Neutrophil (primary cell): ENCODE data around the gene C6.
"Not testable (repeated sequence)": the region's sequence is repeated elsewhere in the genome, so short reads cannot be mapped to it uniquely, and the experiment has no call there.

ENCODE experiments used
- H3K27ac ChIP-seq: fragments of 200-600 bp; sonication (generic); 2 replicates; pipeline ENCODE4 v1.5.1; 2016; ENCODE audit warnings: mild to moderate bottlenecking, moderate library complexity
- H3K27me3 ChIP-seq: fragments of 200-600 bp; sonication (generic); 2 replicates; pipeline ENCODE4 v1.6.0; 2016; ENCODE audit warnings: mild to moderate bottlenecking
- H3K36me3 ChIP-seq: fragments of 200-600 bp; sonication (generic); 2 replicates; pipeline ENCODE4 v1.5.1; 2017
- H3K4me1 ChIP-seq, 2 experiments: fragments of 200-600 bp in 1 of 2; sonication (generic) in 1 of 2; 1 replicate in 1 of 2; 2 replicates in 1 of 2; pipeline versions ENCODE4 v1.5.1 to v1.6.1; 2013 to 2016; ENCODE audit warnings: low read depth in 1 of 2, low read length in 1 of 2, mild to moderate bottlenecking in 1 of 2, moderate library complexity in 1 of 2; ENCODE audit not compliant: control insufficient read depth in 1 of 2, insufficient read depth in 1 of 2
- H3K4me3 ChIP-seq, 2 experiments: fragments of 200-600 bp in 1 of 2; sonication (generic) in 1 of 2; 1 replicate in 1 of 2; 2 replicates in 1 of 2; pipeline ENCODE4 v1.5.1; 2013 to 2016; ENCODE audit warnings: low read depth in 1 of 2, low read length in 1 of 2, mild to moderate bottlenecking in 1 of 2, moderate library complexity in 1 of 2
- H3K9me3 ChIP-seq: fragments of 200-600 bp; sonication (generic); 2 replicates; pipeline ENCODE4 v1.5.1; 2016
- TF ChIP-seq, protein P1 (sequence below): fragments of 200-600 bp; sonication (generic); IDR thresholded peaks from 2 replicates; pipeline ENCODE4 v1.5.1; 2016; ENCODE audit warnings: antibody characterized with exemption

Gene C6

GRCh38 chr5:41212935-41213334 is 397 bp downstream of the C6 start:
- Histone ChIP-seq H3K27ac (no peak overlapping the region), H3K27me3 (no peaks in the 10 kb centered on the region), H3K4me3 (no peak overlapping the region), H3K4me1 (no peaks in the 10 kb centered on the region), H3K36me3 (no peaks in the 10 kb centered on the region), H3K9me3 (no peaks in the 10 kb centered on the region)
- TF ChIP-seq, protein P1, sequence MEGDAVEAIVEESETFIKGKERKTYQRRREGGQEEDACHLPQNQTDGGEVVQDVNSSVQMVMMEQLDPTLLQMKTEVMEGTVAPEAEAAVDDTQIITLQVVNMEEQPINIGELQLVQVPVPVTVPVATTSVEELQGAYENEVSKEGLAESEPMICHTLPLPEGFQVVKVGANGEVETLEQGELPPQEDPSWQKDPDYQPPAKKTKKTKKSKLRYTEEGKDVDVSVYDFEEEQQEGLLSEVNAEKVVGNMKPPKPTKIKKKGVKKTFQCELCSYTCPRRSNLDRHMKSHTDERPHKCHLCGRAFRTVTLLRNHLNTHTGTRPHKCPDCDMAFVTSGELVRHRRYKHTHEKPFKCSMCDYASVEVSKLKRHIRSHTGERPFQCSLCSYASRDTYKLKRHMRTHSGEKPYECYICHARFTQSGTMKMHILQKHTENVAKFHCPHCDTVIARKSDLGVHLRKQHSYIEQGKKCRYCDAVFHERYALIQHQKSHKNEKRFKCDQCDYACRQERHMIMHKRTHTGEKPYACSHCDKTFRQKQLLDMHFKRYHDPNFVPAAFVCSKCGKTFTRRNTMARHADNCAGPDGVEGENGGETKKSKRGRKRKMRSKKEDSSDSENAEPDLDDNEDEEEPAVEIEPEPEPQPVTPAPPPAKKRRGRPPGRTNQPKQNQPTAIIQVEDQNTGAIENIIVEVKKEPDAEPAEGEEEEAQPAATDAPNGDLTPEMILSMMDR = no peak

DNA sequence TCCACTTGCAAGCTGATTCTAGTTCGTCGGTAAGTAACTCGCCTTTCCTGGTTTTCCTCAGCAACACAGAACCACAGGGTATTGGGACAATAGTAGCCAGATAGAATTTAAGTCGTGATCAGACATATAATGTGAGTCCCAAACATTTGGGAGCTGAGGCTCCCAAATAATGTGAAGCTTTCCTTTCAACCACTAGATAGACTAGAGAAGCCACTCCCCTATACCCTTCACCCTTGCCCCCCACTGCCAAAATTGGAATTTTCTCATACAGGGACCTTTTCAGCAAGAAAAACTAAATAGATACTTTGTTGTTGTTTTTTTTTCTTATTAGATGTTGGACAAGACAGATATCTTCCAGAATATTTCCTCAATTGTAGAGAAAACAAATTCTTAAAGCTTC is 1.9 kb downstream of the C6 start:
- TF ChIP-seq, protein P1 = no peak
- no peaks in the 10 kb centered on the region for H3K4me1 ChIP-seq
- H3K4me3 ChIP-seq = no peak overlapping the region
- H3K27me3 ChIP-seq = no peaks in the 10 kb centered on the region
- H3K36me3 ChIP-seq = no peaks in the 10 kb centered on the region
- no peak overlapping the region for H3K27ac ChIP-seq
- H3K9me3 ChIP-seq = no peaks in the 10 kb centered on the region

DNA sequence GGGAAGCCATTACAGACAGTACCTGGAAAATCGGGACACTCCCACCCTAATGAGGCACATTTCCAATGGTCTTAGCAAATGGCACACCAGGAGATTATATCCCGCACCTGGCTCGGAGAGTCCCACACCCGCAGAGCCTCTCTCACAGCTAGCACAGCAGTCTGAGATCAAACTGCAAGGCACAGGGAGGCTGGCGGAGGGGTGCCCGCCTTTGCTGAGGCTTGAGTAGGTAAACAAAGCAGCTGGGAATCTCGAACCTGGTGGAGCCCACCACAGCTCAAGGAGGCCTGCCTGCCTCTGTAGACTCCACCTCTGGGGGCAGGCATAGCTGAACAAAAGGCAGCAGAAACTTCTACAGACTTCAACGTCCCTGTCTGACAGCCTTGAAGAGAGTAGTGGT is 7.9 kb downstream of the C6 start:
- H3K27me3 ChIP-seq, H3K27ac ChIP-seq, H3K4me1 ChIP-seq, H3K36me3 ChIP-seq, H3K9me3 ChIP-seq, H3K4me3 ChIP-seq: not testable (repeated sequence)

- Histone ChIP-seq H3K27ac (no peak overlapping the region), H3K9me3 (no peaks in the 10 kb centered on the region), H3K27me3 (no peaks in the 10 kb centered on the region), H3K36me3 (no peaks in the 10 kb centered on the region), H3K4me3 (no peak overlapping the region), H3K4me1 (no peaks in the 10 kb centered on the region)
- TF ChIP-seq, protein P1 = no peak
Observed at GRCh38 chr5:41203033-41203432, 10.3 kb downstream of the C6 start.

DNA sequence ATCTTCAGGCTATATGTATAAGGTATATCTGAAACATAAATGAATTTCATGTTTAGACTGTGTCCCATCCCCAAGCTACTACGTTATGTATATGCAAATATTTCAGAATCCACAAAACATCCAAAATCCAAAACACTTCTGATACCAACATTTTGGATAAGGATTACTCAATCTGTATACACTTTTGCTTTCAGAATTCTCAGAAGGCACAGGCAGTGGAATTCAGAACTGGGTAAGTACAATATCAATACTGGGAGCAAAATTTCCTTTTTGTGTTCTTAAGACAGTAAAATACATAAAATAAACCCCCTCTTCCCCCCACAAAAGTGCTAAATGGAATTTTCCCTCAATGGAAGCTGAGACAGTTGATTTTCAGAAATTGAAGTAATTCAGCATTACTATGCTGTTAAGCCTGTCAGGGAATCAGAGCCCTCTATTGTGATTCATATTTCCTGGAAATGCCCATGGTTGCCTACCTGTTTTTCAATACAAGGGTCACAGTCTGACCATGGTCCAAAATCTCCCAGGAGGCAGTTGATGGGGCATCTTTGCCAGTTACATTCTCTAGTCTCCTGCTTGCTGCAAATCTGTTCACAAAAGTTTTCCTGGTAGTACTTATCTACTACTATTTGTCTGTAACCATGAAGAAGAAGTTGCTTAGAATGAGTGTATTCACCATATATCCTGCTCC is 12.1 kb downstream of the C6 start:
- Histone ChIP-seq H3K4me3 (no peak overlapping the region), H3K36me3 (no peaks in the 10 kb centered on the region), H3K27ac (no peak overlapping the region), H3K4me1 (no peaks in the 10 kb centered on the region), H3K27me3 (no peaks in the 10 kb centered on the region), H3K9me3 (no peaks in the 10 kb centered on the region)
- TF ChIP-seq, protein P1 = no peak

DNA sequence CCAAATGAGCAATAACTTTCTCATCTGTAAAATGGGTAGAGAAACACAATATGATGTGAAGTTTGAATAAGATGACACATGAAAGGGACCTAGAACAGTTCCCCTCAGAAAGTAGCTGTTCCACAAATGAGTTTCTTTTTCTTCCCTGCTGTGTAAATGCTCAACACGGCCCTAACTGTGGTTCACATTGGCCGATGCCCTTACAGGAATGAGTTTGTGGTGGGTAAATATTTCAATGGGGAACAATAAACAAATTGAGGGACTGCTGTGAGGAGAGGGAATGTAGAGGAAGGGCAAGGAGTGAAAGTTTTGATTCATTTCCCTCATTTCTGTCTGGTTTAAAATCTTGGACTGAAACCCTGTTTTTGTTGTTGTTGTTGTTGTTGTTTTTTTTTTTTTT is 12.8 kb downstream of the C6 start:
- Histone ChIP-seq H3K9me3 (no peaks in the 10 kb centered on the region), H3K27me3 (no peaks in the 10 kb centered on the region), H3K36me3 (no peaks in the 10 kb centered on the region), H3K4me1 (no peaks in the 10 kb centered on the region), H3K4me3 (no peak overlapping the region), H3K27ac (no peak overlapping the region)
- TF ChIP-seq, protein P1 = no peak
